Mucosa of gallbladder (tissue), 1 donor: ENCODE measurements around the gene GDPD5. TPM values are rescaled to one million over a fixed set of nuclear protein-coding genes. Genes with fewer than 3 reads are reported as not detected.
"Not testable (repeated sequence)": the region's sequence is repeated elsewhere in the genome, so short reads cannot be mapped to it uniquely, and the experiment has no call there.

Source experiments
- DNase-seq: peaks from one replicate; pipeline ENCODE4 v3.0.0-alpha.2; 2020; ENCODE audit warnings: low spot score
- total RNA-seq: library from RNA; stranded (reverse); gene quantifications from one replicate; pipeline ENCODE4 v1.2.1, GENCODE V29; 2021
- donor health status: DM: no; HTN: no; CAD: no.

Gene GDPD5
- total RNA-seq, 1 donor from 2014 or later = 16.7 TPM

- no peak for DNase-seq
Observed at GRCh38 chr11:75428989-75429640, 96.6 kb downstream of the GDPD5 start.

- peak; percentile 93 for DNase-seq
Observed at GRCh38 chr11:75428281-75428724, 97.4 kb downstream of the GDPD5 start.

- no peak for DNase-seq
Observed at GRCh38 chr11:75427181-75427580, 98.6 kb downstream of the GDPD5 start.

- DNase-seq = no peak
Observed at GRCh38 chr11:75426720-75427086, 99.0 kb downstream of the GDPD5 start.

- no peak for DNase-seq
Observed at GRCh38 chr11:75425422-75425821, 100.3 kb downstream of the GDPD5 start.

- DNase-seq = no peak
Observed at GRCh38 chr11:75424396-75424795, 101.3 kb downstream of the GDPD5 start.

GRCh38 chr11:75423721-75424120, 102.0 kb downstream of the GDPD5 start:
- no peak for DNase-seq

GRCh38 chr11:75422248-75423231, 103.2 kb downstream of the GDPD5 start:
- DNase-seq = no peak

- no peak for DNase-seq
Observed at GRCh38 chr11:75421902-75422247, 103.9 kb downstream of the GDPD5 start.

GRCh38 chr11:75421035-75421602, 104.6 kb downstream of the GDPD5 start:
- DNase-seq = no peak

GRCh38 chr11:75420224-75421034, 105.3 kb downstream of the GDPD5 start:
- DNase-seq = no peak

GRCh38 chr11:75413864-75414263, 111.9 kb downstream of the GDPD5 start:
- DNase-seq = no peak

GRCh38 chr11:75413146-75413545, 112.6 kb downstream of the GDPD5 start:
- DNase-seq = not testable (repeated sequence)

- DNase-seq = not testable (repeated sequence)
Observed at GRCh38 chr11:75409971-75410370, 115.8 kb downstream of the GDPD5 start.

- no peak for DNase-seq
Observed at GRCh38 chr11:75408957-75409219, 116.9 kb downstream of the GDPD5 start.

- DNase-seq = no peak
Observed at GRCh38 chr11:75406338-75406777, 119.4 kb downstream of the GDPD5 start.

- DNase-seq = no peak
Observed at GRCh38 chr11:75403983-75404658, 121.6 kb downstream of the GDPD5 start.

- DNase-seq = no peak
Observed at GRCh38 chr11:75403037-75403436, 122.7 kb downstream of the GDPD5 start.

GRCh38 chr11:75402002-75402773, 123.6 kb downstream of the GDPD5 start:
- no peak for DNase-seq

GRCh38 chr11:75400146-75400865, 125.4 kb downstream of the GDPD5 start:
- no peak for DNase-seq
